Activated naive CD4-positive, alpha-beta T cell treated with anti-CD3 and anti-CD28 coated beads, Interleukin-2, amount 50 U/mL, for 24 hours (primary cell): Measurements from ENCODE around the gene JMJD4.
A peak's percentile ranks its signal among the peaks of the same experiment; 100 is the strongest.
"Not testable (repeated sequence)": the region's sequence is repeated elsewhere in the genome, so short reads cannot be mapped to it uniquely, and the experiment has no call there.

Source experiments
- H3K27ac Mint-ChIP-seq: one replicate; pipeline ENCODE4 v1.8.0; 2021; ENCODE audit warnings: mild to moderate bottlenecking, mixed read lengths
- H3K27me3 Mint-ChIP-seq: one replicate; pipeline ENCODE4 v1.8.0; 2021; ENCODE audit warnings: mixed read lengths
- H3K36me3 Mint-ChIP-seq: one replicate; pipeline ENCODE4 v1.8.0; 2021; ENCODE audit warnings: mixed read lengths
- H3K4me1 Mint-ChIP-seq: one replicate; pipeline ENCODE4 v1.8.0; 2021; ENCODE audit warnings: mixed read lengths
- H3K4me3 Mint-ChIP-seq: one replicate; pipeline ENCODE4 v1.8.0; 2021; ENCODE audit warnings: mild to moderate bottlenecking, mixed read lengths
- H3K9me3 Mint-ChIP-seq: one replicate; pipeline ENCODE4 v1.8.0; 2021; ENCODE audit warnings: mixed read lengths

Gene JMJD4

DNA sequence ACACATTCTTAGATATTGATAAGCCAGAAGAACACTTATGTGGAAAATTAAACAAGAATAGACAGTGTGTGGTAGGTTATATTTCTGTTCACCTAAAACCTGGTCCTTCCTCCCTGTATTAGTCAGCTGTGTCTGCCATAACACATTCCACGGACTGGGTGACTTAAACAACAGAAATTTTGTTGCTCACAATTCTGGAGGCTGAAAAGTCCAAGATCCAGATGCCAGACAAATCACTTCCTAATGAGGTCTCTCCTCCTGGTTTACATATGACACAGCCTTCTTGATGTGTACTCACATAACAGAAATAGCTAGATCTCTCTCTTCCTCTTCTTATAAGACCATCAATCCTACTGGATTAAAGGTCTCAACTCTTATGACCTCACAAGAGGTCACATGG lies 25.7 kb downstream of the JMJD4 start:
- no peaks in the 10 kb centered on the region for H3K27me3 Mint-ChIP-seq
- peaks cover 8% of the 10 kb centered on the region for H3K4me1 Mint-ChIP-seq
- H3K4me3 Mint-ChIP-seq: no peak overlapping the region
- H3K27ac Mint-ChIP-seq: no peak overlapping the region
- H3K9me3 Mint-ChIP-seq: peaks cover 18% of the 10 kb centered on the region
- H3K36me3 Mint-ChIP-seq: peaks cover 5% of the 10 kb centered on the region

GRCh38 chr1:227707846-227708245 lies 27.3 kb downstream of the JMJD4 start:
- Mint-ChIP-seq H3K27ac (no peak overlapping the region), H3K9me3 (peaks cover 12% of the 10 kb centered on the region), H3K36me3 (peaks cover 4% of the 10 kb centered on the region), H3K27me3 (no peaks in the 10 kb centered on the region), H3K4me3 (no peak overlapping the region), H3K4me1 (peaks cover 8% of the 10 kb centered on the region)

GRCh38 chr1:227701631-227702030 lies 33.5 kb downstream of the JMJD4 start:
- Mint-ChIP-seq H3K9me3 (peaks cover 33% of the 10 kb centered on the region), H3K27ac (peak overlapping the region; percentile 15)
- H3K27me3 Mint-ChIP-seq, H3K4me3 Mint-ChIP-seq, H3K36me3 Mint-ChIP-seq, H3K4me1 Mint-ChIP-seq: not testable (repeated sequence)

DNA sequence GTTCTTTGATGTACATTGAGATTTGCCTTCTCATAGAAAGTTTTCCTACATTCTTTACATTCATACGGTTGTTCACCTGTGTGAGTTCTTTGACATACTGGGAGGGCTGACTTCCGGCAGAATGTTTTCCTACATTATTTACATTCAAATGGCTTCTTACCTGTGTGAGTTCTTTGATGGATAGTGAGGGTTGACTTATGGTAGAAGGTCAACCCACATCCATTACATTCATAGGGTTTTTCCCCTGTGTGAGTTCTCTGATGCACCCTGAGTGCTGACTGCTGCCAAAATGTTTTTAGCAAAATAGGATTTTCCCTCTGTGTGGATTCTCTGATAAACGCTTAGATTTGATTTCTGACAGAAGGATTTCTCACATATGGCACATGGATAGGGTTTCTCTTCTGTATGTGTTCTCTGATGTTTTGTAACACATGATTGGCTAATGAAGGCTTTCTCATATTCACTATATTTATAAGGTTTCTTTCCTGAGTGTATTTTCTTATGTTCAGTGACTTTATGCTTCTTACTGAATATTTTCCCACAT lies 37.7 kb downstream of the JMJD4 start:
- no peak overlapping the region for H3K4me3 Mint-ChIP-seq
- H3K27ac Mint-ChIP-seq: no peak overlapping the region
- no peaks in the 10 kb centered on the region for H3K4me1 Mint-ChIP-seq
- peaks cover 6% of the 10 kb centered on the region for H3K27me3 Mint-ChIP-seq
- H3K9me3 Mint-ChIP-seq: peaks cover 35% of the 10 kb centered on the region
- H3K36me3 Mint-ChIP-seq: peaks cover 6% of the 10 kb centered on the region

DNA sequence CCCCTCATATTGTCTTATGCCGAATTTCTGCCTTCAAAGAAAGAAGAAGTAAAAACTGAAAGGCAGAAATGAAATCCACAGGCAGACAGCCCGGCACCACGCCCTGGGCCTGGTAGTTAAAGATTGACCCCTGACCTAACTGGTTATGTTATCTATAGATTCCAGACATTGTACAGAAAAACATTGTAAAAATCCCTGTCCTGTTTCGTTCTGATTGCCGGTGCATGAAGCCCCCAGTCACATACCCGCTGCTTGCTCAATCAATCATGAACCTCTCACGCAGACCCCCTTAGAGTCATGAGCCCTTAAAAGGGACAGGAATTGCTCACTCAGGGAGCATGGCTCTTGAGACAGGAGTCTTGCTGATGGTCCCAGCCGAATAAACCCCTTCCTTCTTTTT lies 49.3 kb downstream of the JMJD4 start:
- H3K27ac Mint-ChIP-seq: no peak overlapping the region
- H3K9me3 Mint-ChIP-seq: peaks cover 27% of the 10 kb centered on the region
- no peak overlapping the region for H3K4me3 Mint-ChIP-seq
- H3K27me3 Mint-ChIP-seq: no peaks in the 10 kb centered on the region
- peaks cover 18% of the 10 kb centered on the region for H3K36me3 Mint-ChIP-seq
- H3K4me1 Mint-ChIP-seq: no peaks in the 10 kb centered on the region
